ENCODE results near the gene VNN1. TPM values are rescaled to one million over a fixed set of nuclear protein-coding genes. Genes with fewer than 3 reads are reported as not detected.
"Not testable (repeated sequence)": the region's sequence is repeated elsewhere in the genome, so short reads cannot be mapped to it uniquely, and the experiment has no call there.

The VNN1 gene
- total RNA-seq, 2 donors from 2014 or later: not detected

DNA sequence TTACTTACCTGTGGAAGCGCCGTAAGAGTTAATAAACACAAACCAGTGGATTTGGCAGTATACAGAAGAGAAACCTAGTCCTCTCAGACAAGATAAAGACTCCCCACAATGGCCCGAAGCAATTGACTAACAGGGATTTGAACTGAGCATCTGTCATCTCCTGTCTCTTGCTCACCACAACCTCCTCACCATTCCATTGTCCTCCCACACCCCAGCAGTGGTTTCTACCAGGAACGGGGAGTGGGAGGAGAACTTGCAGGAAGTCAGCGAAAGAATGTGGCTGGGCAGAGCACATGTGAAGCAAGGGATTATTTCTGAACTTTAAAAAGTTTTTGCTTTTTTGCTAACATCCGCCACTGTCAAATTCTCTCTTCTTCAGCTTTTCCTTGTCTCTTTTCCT, 30.3 kb downstream of the VNN1 start:
- no peak overlapping the region for H3K9ac ChIP-seq (ENCODE audit: extremely low read depth, low read length, poor library complexity, severe bottlenecking)
- no peaks in the 10 kb centered on the region for H3K4me1 ChIP-seq (ENCODE audit: control insufficient read depth, insufficient read depth, low read length)
- H3K27me3 ChIP-seq (ENCODE audit: control insufficient read depth, insufficient read depth, low read length, poor library complexity, severe bottlenecking): no peaks in the 10 kb centered on the region
- H3K36me3 ChIP-seq (ENCODE audit: control insufficient read depth, insufficient read depth, low read length): no peaks in the 10 kb centered on the region
- H3K9me3 ChIP-seq (ENCODE audit: control insufficient read depth, low read length): no peaks in the 10 kb centered on the region
- TF ChIP-seq, protein P1, sequence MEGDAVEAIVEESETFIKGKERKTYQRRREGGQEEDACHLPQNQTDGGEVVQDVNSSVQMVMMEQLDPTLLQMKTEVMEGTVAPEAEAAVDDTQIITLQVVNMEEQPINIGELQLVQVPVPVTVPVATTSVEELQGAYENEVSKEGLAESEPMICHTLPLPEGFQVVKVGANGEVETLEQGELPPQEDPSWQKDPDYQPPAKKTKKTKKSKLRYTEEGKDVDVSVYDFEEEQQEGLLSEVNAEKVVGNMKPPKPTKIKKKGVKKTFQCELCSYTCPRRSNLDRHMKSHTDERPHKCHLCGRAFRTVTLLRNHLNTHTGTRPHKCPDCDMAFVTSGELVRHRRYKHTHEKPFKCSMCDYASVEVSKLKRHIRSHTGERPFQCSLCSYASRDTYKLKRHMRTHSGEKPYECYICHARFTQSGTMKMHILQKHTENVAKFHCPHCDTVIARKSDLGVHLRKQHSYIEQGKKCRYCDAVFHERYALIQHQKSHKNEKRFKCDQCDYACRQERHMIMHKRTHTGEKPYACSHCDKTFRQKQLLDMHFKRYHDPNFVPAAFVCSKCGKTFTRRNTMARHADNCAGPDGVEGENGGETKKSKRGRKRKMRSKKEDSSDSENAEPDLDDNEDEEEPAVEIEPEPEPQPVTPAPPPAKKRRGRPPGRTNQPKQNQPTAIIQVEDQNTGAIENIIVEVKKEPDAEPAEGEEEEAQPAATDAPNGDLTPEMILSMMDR (conservative IDR thresholded peaks at IDR 0.05): no peak
- Mint-ChIP-seq H3K27ac (no peak overlapping the region), H3K4me3 (no peak overlapping the region), H3K4me1 (no peaks in the 10 kb centered on the region), H3K27me3 (ENCODE audit: insufficient read depth) (no peaks in the 10 kb centered on the region), H3K36me3 (ENCODE audit: low read depth) (no peaks in the 10 kb centered on the region), H3K9me3 (no peaks in the 10 kb centered on the region)
- H3K27ac ChIP-seq (ENCODE audit: low read depth, low read length): no peak overlapping the region
- WGBS, 2 experiments (ENCODE audit: insufficient coverage in 1 of 2, insufficient read length in 1 of 2): 82 to 83% methylated on average over 1 to 6 of the region's 6 CpGs
- DNase-seq: no peak
- H3K4me3 ChIP-seq (ENCODE audit: low read length): no peak overlapping the region

DNA sequence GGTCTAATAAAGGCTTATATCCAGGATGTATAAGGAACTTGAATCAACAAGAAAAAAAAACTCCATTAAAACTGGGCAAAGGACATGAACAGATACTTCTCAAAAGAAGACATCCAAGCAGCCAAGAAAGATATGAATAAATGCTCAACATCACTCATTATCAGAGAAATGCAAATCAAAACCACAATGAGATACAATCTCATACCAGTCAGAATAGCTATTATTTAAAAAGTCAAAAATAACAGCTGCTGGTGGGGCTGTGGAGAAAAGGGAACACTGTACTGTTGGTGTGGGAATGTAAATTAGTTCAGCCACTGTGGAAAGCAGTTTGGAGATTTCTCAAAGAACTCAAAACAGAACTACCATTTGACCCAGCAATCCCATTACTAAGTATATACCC, 34.8 kb downstream of the VNN1 start:
- not testable (repeated sequence) for H3K27ac ChIP-seq (ENCODE audit: low read depth, low read length); H3K4me1 Mint-ChIP-seq; H3K9ac ChIP-seq (ENCODE audit: extremely low read depth, low read length, poor library complexity, severe bottlenecking); H3K36me3 Mint-ChIP-seq (ENCODE audit: low read depth); H3K4me1 ChIP-seq (ENCODE audit: control insufficient read depth, insufficient read depth, low read length); H3K4me3 ChIP-seq (ENCODE audit: low read length); H3K4me3 Mint-ChIP-seq; H3K27ac Mint-ChIP-seq; H3K9me3 ChIP-seq (ENCODE audit: control insufficient read depth, low read length); H3K27me3 Mint-ChIP-seq (ENCODE audit: insufficient read depth); DNase-seq; H3K36me3 ChIP-seq (ENCODE audit: control insufficient read depth, insufficient read depth, low read length); H3K27me3 ChIP-seq (ENCODE audit: control insufficient read depth, insufficient read depth, low read length, poor library complexity, severe bottlenecking); H3K9me3 Mint-ChIP-seq

DNA sequence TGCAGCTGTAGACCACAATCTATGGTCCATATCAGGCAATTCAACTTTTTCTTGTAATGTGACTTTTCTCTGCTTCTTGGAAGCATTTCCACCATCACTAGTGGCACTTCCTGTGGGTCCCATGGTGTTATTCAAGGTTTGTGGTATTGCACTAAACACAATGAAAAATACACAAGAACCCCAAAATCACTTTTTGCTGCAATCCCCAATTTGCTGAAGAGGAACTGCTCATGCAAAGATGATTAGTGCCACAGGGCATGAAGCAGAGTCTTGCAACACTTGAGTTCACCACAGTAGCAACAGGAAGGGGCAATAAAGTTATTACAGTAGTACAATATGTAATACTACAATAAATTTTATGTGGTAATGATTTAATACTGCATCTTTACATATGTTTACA, 38.1 kb downstream of the VNN1 start:
- no peak overlapping the region for H3K4me3 ChIP-seq (ENCODE audit: low read length)
- DNase-seq: no peak
- H3K36me3 ChIP-seq (ENCODE audit: control insufficient read depth, insufficient read depth, low read length): no peaks in the 10 kb centered on the region
- H3K4me1 ChIP-seq (ENCODE audit: control insufficient read depth, insufficient read depth, low read length): no peaks in the 10 kb centered on the region
- Mint-ChIP-seq H3K4me1 (no peaks in the 10 kb centered on the region), H3K27ac (no peak overlapping the region), H3K4me3 (no peak overlapping the region), H3K36me3 (ENCODE audit: low read depth) (no peaks in the 10 kb centered on the region), H3K27me3 (ENCODE audit: insufficient read depth) (no peaks in the 10 kb centered on the region), H3K9me3 (no peaks in the 10 kb centered on the region)
- no peak overlapping the region for H3K27ac ChIP-seq (ENCODE audit: low read depth, low read length)
- no peaks in the 10 kb centered on the region for H3K9me3 ChIP-seq (ENCODE audit: control insufficient read depth, low read length)
- H3K27me3 ChIP-seq (ENCODE audit: control insufficient read depth, insufficient read depth, low read length, poor library complexity, severe bottlenecking): no peaks in the 10 kb centered on the region
- no peak overlapping the region for H3K9ac ChIP-seq (ENCODE audit: extremely low read depth, low read length, poor library complexity, severe bottlenecking)
- TF ChIP-seq, protein P1 (conservative IDR thresholded peaks at IDR 0.05): no peak

DNA sequence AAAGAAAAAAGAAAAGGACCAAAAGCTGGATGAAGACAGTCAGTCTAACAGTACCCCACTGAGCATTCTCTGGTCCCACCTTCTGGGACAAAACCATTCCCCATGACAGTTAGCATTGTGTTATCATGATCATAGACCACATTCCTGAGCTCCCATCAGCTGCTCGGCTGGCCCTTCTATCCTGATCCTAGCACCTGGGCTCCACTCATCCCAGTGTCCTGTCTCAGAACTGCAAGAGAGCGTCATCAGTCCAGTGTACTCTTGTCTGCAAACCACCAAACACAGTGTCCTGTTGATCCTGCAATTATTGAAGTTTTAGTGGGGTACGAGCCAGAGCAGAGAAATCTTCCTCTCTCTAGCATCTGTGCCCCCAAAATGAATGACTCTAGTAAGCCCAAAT, 38.9 kb downstream of the VNN1 start:
- no peak overlapping the region for H3K4me3 ChIP-seq (ENCODE audit: low read length)
- Mint-ChIP-seq H3K4me3 (no peak overlapping the region), H3K9me3 (no peaks in the 10 kb centered on the region), H3K27me3 (ENCODE audit: insufficient read depth) (no peaks in the 10 kb centered on the region), H3K36me3 (ENCODE audit: low read depth) (no peaks in the 10 kb centered on the region), H3K4me1 (no peaks in the 10 kb centered on the region), H3K27ac (no peak overlapping the region)
- peak; percentile 46 for DNase-seq
- no peaks in the 10 kb centered on the region for H3K36me3 ChIP-seq (ENCODE audit: control insufficient read depth, insufficient read depth, low read length)
- no peaks in the 10 kb centered on the region for H3K9me3 ChIP-seq (ENCODE audit: control insufficient read depth, low read length)
- no peak overlapping the region for H3K9ac ChIP-seq (ENCODE audit: extremely low read depth, low read length, poor library complexity, severe bottlenecking)
- no peak overlapping the region for H3K27ac ChIP-seq (ENCODE audit: low read depth, low read length)
- H3K27me3 ChIP-seq (ENCODE audit: control insufficient read depth, insufficient read depth, low read length, poor library complexity, severe bottlenecking): no peaks in the 10 kb centered on the region
- TF ChIP-seq, protein P1 (conservative IDR thresholded peaks at IDR 0.05): no peak
- WGBS, 2 experiments (ENCODE audit: insufficient coverage in 1 of 2, insufficient read length in 1 of 2): 77 to 90% methylated on average over 3 of the region's 3 CpGs
- no peaks in the 10 kb centered on the region for H3K4me1 ChIP-seq (ENCODE audit: control insufficient read depth, insufficient read depth, low read length)

All from endodermal cell (in vitro differentiated cells).